ENCODE measurements around the gene FBXL17. TPM values are rescaled to one million over a fixed set of nuclear protein-coding genes. Genes with fewer than 3 reads are reported as not detected.
"Not testable (repeated sequence)": the region's sequence is repeated elsewhere in the genome, so short reads cannot be mapped to it uniquely, and the experiment has no call there.

Gene FBXL17
- total RNA-seq, 2 experiments from 2014 or later: 13.5 to 17.4 TPM

DNA sequence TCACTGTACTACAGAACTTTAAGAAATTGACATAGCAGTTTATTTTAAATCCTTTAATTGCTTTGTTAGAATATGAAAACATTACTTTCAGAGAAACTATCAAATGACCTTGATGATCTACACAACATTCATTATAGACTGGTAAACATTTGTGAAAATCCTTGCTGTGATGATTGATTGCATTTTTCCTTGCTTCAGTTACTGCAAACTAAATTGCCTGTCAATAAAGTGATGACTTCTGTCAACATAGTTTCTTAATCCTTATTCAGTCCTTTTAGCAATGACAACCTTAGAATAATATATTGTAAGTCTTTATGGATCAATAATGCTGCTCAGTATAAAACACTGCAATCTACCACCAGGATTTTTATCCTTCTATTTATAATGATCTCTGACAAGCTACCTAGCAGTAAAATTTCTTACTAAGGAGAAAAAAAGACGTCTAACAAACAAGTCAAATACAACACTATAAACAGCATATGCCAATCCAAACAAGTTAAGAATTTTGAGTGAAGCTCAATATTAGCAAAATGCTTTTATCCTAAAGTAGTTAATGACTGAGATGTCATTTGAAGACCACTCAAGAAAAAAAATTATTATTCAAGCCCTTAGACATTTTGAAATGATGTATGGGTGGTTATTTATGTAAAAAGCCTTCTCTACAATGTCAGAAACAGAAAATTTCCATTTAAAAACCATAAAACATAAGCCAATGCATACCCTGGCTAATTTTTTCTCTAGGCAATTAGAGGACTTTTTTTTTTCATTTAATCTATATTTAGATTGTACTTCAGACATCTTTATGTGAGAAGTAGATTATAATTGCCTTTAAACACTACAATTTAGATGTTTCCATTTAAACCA lies 105.5 kb downstream of the FBXL17 start:
- no peak overlapping the region for H3K4me3 Mint-ChIP-seq
- POLR2A ChIA-PET: no interaction called here
- peaks cover 5% of the 10 kb centered on the region for H3K36me3 Mint-ChIP-seq
- H3K4me1 Mint-ChIP-seq: no peaks in the 10 kb centered on the region
- no peak for ATAC-seq (ENCODE audit: low read depth)
- H3K27ac Mint-ChIP-seq: no peak overlapping the region
- H3K9me3 Mint-ChIP-seq: peaks cover 3% of the 10 kb centered on the region
- no peaks in the 10 kb centered on the region for H3K27me3 Mint-ChIP-seq
- DNase-seq: no peak

DNA sequence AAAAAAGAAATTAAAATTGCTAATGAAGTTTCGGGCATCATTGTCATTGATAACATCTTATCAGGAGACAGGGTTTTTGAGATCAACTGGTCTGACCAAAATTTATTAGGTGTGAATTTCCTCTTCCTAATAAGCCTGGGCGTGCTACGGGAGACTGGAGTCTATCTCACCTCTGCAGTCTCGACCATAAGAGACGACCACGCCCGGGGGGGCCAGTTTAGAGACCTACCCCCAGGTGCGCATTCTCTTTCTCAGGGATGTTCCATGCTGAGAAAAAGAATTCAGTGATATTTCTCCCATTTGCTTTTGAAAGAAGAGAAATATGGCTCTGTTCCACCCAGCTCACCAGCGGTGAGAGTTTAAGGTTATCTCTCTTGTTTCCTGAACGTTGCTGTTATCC lies 107.8 kb downstream of the FBXL17 start:
- POLR2A ChIA-PET; H3K9me3 Mint-ChIP-seq; H3K4me1 Mint-ChIP-seq; H3K27me3 Mint-ChIP-seq; DNase-seq; H3K4me3 Mint-ChIP-seq; H3K36me3 Mint-ChIP-seq; H3K27ac Mint-ChIP-seq; ATAC-seq (ENCODE audit: low read depth): not testable (repeated sequence)

- POLR2A ChIA-PET: no interaction called here
- no peak for ATAC-seq (ENCODE audit: low read depth)
- DNase-seq: no peak
- no peaks in the 10 kb centered on the region for H3K4me1 Mint-ChIP-seq
- H3K4me3 Mint-ChIP-seq: no peak overlapping the region
- no peaks in the 10 kb centered on the region for H3K36me3 Mint-ChIP-seq
- H3K27ac Mint-ChIP-seq: no peak overlapping the region
- no peaks in the 10 kb centered on the region for H3K9me3 Mint-ChIP-seq
- H3K27me3 Mint-ChIP-seq: no peaks in the 10 kb centered on the region
These were observed 110.8 kb downstream of the FBXL17 start for GRCh38 chr5:108271127-108271526.

DNA sequence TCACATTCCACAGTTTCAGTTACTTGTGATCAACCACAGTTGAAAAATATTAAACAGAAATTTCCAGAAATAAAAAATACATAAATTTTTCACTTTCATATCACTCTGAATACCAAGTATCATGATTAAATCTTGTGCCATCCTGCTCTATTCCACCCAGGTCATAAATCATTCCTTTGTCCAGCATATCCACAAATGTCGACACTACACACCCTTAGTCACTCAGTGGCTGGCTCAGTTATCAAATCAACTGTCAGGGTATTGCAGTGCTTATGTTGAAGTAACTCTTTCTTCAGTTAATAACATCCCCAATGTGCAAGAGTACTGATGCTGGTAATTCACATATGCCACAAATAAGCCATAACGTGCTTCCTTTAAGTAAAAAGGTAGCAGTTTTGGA lies 115.7 kb downstream of the FBXL17 start:
- ATAC-seq (ENCODE audit: low read depth): no peak
- H3K9me3 Mint-ChIP-seq: no peaks in the 10 kb centered on the region
- no peak overlapping the region for H3K4me3 Mint-ChIP-seq
- no peak for DNase-seq
- POLR2A ChIA-PET: no interaction called here
- H3K27ac Mint-ChIP-seq: no peak overlapping the region
- no peaks in the 10 kb centered on the region for H3K4me1 Mint-ChIP-seq
- no peaks in the 10 kb centered on the region for H3K36me3 Mint-ChIP-seq
- H3K27me3 Mint-ChIP-seq: no peaks in the 10 kb centered on the region

DNA sequence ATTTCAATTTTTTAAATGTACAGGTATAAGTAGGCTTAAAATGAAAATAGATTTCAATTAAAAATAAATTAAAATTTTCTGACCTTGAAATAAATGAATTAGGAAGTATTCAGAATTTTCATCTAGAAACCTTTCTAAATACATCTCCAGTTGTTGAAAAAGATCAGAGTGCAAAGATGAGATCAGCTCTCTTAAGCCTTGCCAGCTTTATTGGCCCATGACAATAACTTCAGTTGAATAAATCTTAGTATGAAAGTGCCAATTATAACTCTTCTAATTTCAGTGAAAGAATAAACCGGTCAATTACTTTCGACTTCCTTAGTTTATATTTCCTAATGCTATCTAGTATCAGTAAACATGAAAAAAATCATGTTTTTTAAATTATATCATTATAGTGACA lies 117.4 kb downstream of the FBXL17 start:
- Mint-ChIP-seq H3K27ac (no peak overlapping the region), H3K9me3 (no peaks in the 10 kb centered on the region), H3K27me3 (no peaks in the 10 kb centered on the region), H3K36me3 (no peaks in the 10 kb centered on the region), H3K4me1 (peaks cover 2% of the 10 kb centered on the region), H3K4me3 (no peak overlapping the region)
- POLR2A ChIA-PET: no interaction called here
- DNase-seq (no peak), ATAC-seq (ENCODE audit: low read depth) (no peak)

- no peak for DNase-seq
- H3K9me3 Mint-ChIP-seq: no peaks in the 10 kb centered on the region
- no peak overlapping the region for H3K27ac Mint-ChIP-seq
- H3K27me3 Mint-ChIP-seq: no peaks in the 10 kb centered on the region
- H3K36me3 Mint-ChIP-seq: no peaks in the 10 kb centered on the region
- no peak for ATAC-seq (ENCODE audit: low read depth)
- POLR2A ChIA-PET: no interaction called here
- H3K4me1 Mint-ChIP-seq: peaks cover 2% of the 10 kb centered on the region
- H3K4me3 Mint-ChIP-seq: no peak overlapping the region
These were observed 118.6 kb downstream of the FBXL17 start for GRCh38 chr5:108263338-108263737.

- no peaks in the 10 kb centered on the region for H3K9me3 Mint-ChIP-seq
- peaks cover 2% of the 10 kb centered on the region for H3K4me1 Mint-ChIP-seq
- no peaks in the 10 kb centered on the region for H3K36me3 Mint-ChIP-seq
- POLR2A ChIA-PET: interaction anchor here (0.5 kb wide), 1 partner anchor 119 kb away, joined by 3 read pairs; no protein-coding TSS in a partner anchor
- DNase-seq: no peak
- no peak for ATAC-seq (ENCODE audit: low read depth)
- no peak overlapping the region for H3K4me3 Mint-ChIP-seq
- no peaks in the 10 kb centered on the region for H3K27me3 Mint-ChIP-seq
- no peak overlapping the region for H3K27ac Mint-ChIP-seq
These were observed 121.1 kb downstream of the FBXL17 start for GRCh38 chr5:108260858-108261170.

GRCh38 chr5:108260117-108260857 lies 121.6 kb downstream of the FBXL17 start:
- Mint-ChIP-seq H3K4me3 (peak overlapping the region; percentile 20), H3K27me3 (no peaks in the 10 kb centered on the region), H3K27ac (no peak overlapping the region), H3K9me3 (no peaks in the 10 kb centered on the region), H3K36me3 (no peaks in the 10 kb centered on the region), H3K4me1 (peaks cover 2% of the 10 kb centered on the region)
- DNase-seq (peak; percentile 42), ATAC-seq (ENCODE audit: low read depth) (peak; percentile 68)
- POLR2A ChIA-PET: interaction anchor here (0.7 kb wide), 1 partner anchor 123 kb away, joined by 8 read pairs; no protein-coding TSS in a partner anchor

- no peak overlapping the region for H3K27ac Mint-ChIP-seq
- ATAC-seq (ENCODE audit: low read depth) (no peak), DNase-seq (no peak)
- H3K4me1 Mint-ChIP-seq: peaks cover 2% of the 10 kb centered on the region
- H3K36me3 Mint-ChIP-seq: no peaks in the 10 kb centered on the region
- H3K9me3 Mint-ChIP-seq: no peaks in the 10 kb centered on the region
- POLR2A ChIA-PET: interaction anchor here (0.7 kb wide), 1 partner anchor 124 kb away, joined by 8 read pairs; no protein-coding TSS in a partner anchor
- no peak overlapping the region for H3K4me3 Mint-ChIP-seq
- H3K27me3 Mint-ChIP-seq: no peaks in the 10 kb centered on the region
These were observed 122.6 kb downstream of the FBXL17 start for GRCh38 chr5:108259306-108259705.

DNA sequence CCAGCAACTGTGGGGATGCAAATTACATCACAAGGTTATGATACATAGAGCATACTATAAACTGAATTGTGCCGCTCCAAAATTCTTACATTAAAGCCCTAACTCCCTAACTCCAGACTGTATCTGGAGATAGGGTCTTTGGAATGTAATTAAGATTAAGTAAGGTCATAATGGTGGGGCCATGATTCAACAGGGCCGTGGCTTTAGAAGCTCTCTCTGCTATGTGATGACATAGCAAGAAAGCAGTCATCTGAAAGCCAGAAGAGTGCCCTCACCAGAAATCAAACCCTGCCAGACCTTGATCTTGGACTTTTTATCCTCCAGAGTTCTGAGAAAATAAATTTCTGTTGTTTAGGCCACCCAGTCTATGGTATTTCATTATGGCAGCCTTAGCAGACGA lies 123.9 kb downstream of the FBXL17 start:
- Mint-ChIP-seq H3K27ac (no peak overlapping the region), H3K27me3 (no peaks in the 10 kb centered on the region), H3K4me1 (peaks cover 2% of the 10 kb centered on the region), H3K4me3 (no peak overlapping the region), H3K36me3 (no peaks in the 10 kb centered on the region), H3K9me3 (no peaks in the 10 kb centered on the region)
- DNase-seq: no peak
- POLR2A ChIA-PET: no interaction called here
- no peak for ATAC-seq (ENCODE audit: low read depth)

- peaks cover 2% of the 10 kb centered on the region for H3K4me1 Mint-ChIP-seq
These were observed 126.4 kb downstream of the FBXL17 start for GRCh38 chr5:108255468-108255867.

DNA sequence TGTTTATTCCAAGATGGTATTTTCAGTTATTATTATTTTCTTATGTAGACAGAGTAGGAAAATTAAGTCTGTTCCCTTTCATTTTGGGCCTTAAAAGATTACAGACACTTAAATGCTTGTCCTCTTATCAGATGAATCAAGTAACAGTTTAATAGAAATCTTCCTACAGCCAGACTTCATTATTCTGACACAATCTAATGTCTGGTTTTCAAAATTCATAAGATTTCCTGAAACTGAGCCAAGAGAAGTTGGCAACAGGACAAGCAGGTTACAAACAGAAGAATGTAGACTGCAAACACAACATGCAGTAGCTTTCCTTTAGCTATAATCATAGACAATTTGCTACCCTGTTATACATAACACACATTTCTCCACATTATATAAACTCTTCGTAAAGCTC lies 130.5 kb downstream of the FBXL17 start:
- Mint-ChIP-seq H3K4me1 (no peaks in the 10 kb centered on the region), H3K27ac (no peak overlapping the region), H3K9me3 (peaks cover 3% of the 10 kb centered on the region), H3K36me3 (peaks cover 2% of the 10 kb centered on the region), H3K4me3 (no peak overlapping the region), H3K27me3 (no peaks in the 10 kb centered on the region)
- ATAC-seq (ENCODE audit: low read depth) (no peak), DNase-seq (no peak)
- POLR2A ChIA-PET: no interaction called here

More at GRCh38 chr5:108255468-108255867, 126.4 kb downstream of the FBXL17 start:
- H3K27ac Mint-ChIP-seq: no peak overlapping the region
- H3K4me3 Mint-ChIP-seq: no peak overlapping the region
- no peaks in the 10 kb centered on the region for H3K27me3 Mint-ChIP-seq
- POLR2A ChIA-PET: no interaction called here
- H3K36me3 Mint-ChIP-seq: no peaks in the 10 kb centered on the region
- no peak for DNase-seq
- no peaks in the 10 kb centered on the region for H3K9me3 Mint-ChIP-seq
- no peak for ATAC-seq (ENCODE audit: low read depth)

DNA sequence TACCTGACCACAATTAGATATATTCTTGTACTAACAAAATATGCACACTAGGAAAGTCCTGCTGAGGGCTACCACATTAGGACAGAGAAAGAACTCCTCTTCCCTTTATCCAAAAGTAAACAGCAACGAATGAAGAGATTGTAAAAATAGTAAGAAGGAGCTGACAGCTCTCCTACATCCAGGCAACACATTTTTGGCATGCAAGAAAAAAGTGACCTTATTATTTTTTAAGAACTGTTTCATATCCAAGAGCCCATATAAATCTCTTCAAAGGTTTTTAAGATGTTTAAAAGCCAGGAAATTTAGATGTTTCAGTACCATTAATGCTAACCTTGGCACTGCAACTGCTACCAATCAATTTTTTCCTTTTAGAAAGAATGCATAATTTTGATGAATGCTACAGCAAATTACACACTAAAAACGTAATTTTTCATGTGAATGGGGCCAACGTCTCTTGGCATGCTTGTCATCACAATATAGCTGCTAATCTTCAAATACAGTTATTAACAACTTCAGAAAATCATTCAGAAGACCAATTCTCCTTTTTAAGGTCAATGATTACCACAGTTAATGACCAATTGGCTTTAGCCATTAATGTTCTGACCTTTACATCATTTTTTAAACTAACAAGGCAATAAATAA lies 132.0 kb downstream of the FBXL17 start:
- H3K9me3 Mint-ChIP-seq: peaks cover 3% of the 10 kb centered on the region
- H3K4me3 Mint-ChIP-seq: no peak overlapping the region
- ATAC-seq (ENCODE audit: low read depth) (no peak), DNase-seq (no peak)
- peaks cover 2% of the 10 kb centered on the region for H3K36me3 Mint-ChIP-seq
- H3K4me1 Mint-ChIP-seq: no peaks in the 10 kb centered on the region
- POLR2A ChIA-PET: no interaction called here
- no peak overlapping the region for H3K27ac Mint-ChIP-seq
- H3K27me3 Mint-ChIP-seq: no peaks in the 10 kb centered on the region

Measured in activated naive CD8-positive, alpha-beta T cell treated with anti-CD3 and anti-CD28 coated beads, Interleukin-2, amount 10 ng/mL, durations not matched to agents 7 days and 5 days (primary cell).